ENCODE results near the gene RPS24.

Gene RPS24

DNA sequence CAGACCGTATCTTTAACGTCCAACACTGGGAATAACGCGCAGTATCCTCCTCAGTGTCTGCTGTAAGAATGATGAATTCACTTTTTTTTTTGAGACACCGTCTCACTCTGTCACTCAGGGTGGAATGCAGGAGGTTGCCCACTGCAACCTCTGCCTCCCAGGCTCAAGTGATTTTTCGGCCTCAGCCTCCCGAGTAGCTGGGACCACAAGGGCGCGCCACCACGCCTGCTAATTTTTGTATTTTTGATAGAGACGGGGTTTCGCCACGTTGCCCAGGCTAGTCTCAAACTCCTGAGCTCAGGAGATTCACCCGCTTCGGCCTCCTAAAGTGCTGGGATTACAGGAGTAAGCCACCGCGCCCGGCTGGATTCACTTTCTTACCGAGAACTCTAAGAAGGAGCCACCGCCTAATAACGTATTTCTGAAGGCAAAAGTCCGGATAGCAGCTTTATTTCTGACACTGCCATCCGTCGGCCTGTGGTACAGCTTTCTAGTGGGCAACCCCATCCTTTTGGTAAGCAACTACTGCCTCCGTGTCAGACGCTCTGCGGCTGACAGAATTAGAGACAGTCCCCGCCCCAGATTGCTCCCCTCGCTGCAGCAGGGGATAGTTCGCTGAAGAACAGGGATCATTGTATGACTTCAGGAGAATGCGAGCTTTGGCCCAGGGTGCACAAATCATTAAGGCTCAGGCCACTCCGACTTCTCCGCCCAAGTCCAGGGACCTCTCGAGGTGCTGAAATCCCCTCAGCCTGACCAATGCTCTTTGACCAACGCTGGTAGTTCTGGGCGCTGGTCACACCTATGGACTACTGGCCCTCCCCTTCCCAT is 5.0 kb upstream of the RPS24 start:
- peak; percentile 17 for DNase-seq

DNA sequence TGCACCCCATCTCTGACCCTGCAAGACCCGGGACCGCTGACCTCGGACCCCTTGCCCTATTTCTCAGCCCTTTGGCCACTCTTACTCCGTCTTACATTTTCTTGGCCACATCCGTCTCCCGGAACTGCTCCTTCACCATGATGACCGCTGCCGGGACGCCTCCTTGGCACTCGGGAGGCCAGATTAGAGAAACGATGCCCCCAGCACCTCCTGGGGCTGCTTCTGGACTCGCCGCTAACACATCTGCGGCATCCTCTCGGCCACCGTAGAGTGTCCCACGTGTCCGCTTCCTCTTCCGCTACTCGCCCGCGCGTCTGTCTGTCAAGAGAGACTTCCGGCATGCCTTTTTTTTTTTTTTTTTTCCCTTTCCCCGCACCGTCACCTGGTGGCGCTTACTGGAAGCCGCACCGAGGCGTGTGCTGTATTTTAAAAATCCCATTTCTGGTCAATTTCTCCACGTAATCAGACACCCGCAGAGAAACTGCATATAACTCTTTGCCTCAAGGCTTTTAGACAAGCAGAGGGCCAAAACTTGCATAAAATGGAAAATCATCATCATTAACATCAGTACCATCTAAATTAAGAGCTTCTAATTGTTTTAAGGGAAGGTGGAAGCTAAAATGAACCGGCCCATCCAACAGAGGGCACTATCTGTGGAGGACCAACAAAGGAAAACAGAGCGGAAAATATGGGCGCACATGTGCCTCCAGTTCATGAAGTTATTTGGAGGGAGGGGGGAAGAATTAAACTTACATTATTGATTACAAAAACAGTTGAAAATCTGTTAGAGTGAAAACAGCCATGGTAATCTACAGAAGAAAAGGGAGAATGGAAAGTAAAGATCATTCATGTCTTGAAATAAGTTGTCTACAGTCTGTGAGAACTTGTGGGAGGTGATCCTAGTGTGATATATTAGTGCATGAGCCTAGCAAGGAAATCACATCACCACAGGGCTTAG is 4.1 kb upstream of the RPS24 start, which contains the start of gene POLR3A:
TSS of gene POLR3A (minus strand) at position 247 of the 958 bp plus-strand sequence. CDS start at position 139, 108 bp downstream.
- peak; percentile 93 for DNase-seq

DNA sequence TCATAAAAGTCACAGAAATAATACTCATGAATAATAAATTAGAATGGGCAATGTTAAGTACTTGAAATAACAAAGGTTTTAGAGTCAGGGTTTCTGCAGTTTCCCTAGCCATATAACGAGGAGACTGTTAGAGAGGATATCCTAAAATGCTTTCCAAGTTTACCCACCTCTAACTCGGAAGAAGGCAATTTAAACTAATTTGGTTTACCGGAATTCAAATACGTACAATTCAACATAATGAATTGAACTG is 351 bp upstream of the RPS24 start:
- no peak for DNase-seq

DNA sequence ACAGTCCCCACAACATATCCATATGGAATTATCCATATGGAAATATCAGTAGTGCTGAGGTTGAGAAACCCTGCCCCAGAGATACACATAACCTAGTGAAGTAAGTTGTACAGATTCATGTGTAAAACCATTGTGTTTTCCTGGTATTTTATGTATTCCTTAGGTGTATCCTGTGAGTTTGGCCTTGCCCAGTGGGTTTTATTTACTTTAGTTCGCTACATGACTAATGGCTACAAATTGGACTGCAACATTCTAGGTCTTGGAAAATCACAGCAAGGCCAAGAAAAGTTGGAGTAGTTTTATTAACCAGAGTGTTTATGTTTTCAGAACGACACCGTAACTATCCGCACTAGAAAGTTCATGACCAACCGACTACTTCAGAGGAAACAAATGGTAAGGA is 1.4 kb downstream of the RPS24 start:
- DNase-seq, result no peak

DNA sequence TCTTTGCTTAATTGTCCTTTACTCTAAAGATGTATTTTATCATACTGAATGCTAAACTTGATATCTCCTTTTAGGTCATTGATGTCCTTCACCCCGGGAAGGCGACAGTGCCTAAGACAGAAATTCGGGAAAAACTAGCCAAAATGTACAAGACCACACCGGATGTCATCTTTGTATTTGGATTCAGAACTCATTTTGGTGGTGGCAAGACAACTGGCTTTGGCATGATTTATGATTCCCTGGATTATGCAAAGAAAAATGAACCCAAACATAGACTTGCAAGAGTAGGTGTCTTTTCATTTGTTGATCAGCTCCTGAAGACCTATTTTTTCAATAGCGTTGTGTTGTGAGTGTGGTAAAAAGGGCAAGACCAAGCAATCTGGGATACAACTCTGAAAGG is 1.8 kb downstream of the RPS24 start:
- DNase-seq, result no peak

DNA sequence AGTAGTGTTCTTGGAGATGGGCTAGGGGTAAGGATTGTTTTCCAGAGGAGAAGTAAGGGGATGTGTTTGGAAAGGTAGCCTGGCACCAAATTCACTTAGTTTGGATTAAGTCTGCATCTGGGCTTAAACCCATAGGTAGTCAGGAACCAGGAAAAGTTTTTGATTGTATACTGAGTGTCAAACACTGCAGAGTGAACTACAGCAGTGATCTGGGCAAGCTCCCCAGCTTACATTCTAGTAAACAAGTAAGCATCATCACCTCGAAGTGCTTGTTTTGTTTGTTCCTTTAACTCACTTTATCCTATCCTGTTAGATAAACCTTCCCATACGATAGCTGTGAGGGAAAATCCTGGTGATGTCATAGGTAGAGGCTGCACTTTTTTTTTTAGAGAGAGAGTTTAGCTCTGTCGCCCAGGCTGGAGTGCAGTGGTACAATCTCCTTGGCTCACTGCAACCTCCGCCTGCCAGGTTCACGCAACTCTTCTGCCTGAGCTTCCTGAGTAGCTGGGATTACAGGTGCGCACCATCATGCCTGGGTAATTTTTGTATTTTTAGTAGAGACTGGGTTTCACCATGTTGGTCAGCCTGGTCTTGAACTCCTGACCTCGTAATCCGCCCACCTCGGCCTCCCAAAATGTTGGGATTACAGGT is 2.4 kb downstream of the RPS24 start:
- DNase-seq, result no peak

DNA sequence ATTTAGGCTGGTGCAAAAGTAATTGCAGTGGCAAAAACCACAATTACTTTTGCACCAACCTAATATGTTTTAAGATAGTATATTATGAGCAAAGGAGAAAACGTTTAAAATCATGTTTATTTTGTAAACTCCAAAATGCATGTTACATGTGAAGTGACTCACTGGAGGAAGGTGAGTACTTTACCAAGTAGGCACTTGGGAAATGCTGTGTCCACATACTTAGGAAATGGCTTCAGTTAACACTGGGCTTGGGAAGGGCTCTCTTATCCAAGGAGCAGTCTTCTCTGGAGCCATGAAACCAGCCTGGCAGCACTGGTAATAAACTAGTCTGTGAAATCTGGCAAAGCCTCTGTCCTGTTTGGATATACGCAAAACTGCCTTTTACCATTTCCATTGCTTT is 4.4 kb downstream of the RPS24 start:
- no peak for DNase-seq

DNA sequence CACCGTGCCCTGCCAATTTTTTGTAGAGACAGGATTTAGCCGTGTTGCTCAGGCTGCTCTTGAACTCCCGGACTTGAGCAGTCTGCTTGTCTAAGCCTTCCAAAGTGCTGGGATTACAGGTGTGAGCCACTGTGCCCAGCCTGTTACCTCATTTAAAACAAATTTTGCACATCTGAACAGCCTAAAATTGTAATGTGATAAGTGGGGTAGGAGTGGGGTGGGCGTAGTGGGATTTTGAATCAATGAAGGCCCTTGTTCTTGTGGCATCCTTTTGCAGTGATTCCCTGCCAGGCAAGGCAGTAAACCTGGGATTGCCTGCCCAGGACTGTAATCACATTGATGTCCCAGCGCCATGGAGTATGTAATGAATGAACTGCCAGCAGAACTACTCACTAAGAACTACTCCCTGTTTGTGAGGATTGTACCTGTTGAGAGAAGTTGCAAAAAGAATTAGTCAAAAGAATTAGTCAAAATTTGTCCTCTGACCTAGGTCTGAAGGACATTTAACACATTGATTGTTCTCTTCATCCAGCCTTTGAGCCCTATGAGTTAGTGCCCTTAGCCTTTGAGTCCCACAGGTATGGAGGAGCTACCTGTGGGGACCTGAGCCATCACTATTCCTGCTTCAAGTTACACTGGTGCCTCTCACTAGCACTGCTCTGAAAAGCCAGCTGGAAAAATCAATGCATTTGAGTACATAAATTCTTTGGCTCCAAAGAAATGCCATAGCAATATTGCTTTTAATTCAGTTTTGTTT is 5.3 kb downstream of the RPS24 start:
- no peak for DNase-seq

DNA sequence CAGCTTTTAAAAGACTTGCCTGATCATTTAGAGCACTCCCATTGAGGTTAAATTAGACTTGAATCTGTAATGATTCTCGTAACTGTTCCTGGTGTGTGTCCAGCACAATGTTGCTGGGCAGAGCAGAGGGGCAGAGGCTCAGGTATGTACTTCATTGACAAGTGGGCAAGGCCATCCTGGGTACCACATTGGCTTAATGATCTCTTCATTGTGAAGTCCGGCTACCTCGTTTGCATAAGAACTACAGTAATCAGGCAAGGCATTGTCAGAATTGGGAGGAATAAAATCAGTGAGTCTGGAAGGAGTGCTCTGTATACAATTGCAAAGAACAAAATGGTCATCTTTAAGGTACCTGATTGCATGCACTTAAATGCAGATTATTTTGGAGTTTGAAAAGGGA is 6.1 kb downstream of the RPS24 start:
- no peak for DNase-seq

DNA sequence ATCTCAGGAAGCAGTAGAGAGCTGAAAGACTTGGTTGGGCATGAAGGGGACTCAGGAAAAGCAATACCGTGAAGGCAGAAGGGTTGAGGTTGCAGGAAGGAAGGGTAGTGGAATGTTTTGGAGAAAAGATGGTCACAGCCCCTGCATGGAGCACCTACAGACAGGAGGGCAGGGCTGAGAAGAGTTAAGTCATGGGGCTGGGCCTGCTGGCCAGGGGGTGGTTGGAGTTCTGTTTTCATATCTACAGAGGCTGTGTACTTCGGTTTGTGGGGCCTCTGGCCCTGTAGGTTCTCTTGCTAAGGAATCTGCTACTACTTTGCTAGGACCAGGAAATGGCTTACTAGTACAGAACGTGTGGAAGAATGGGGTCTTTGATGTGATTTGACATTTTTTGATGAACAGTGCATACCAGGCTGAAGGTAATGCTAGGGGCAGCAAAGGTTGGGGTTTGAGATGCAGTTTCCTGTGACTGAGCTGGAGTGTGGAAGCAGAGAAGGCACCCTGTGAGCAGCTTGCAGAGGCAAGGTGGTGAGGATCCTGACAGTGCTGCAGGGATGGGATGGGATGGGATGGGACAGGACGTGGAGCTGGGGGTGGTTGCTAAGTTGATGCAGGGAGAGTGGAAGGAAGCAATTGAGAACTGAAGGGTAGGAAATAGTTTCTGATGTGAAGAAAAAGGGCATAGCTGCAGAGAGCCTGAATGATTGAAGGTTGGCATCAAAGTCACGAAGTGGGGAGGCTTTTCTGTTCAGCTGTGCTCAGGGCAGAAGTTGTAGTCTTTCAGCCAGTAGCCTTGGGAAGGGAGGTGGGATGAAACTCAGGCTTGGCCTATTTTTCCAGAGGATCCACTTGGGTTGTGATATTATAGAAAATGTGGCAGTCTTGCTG is 7.8 kb downstream of the RPS24 start:
- no peak for DNase-seq

DNA sequence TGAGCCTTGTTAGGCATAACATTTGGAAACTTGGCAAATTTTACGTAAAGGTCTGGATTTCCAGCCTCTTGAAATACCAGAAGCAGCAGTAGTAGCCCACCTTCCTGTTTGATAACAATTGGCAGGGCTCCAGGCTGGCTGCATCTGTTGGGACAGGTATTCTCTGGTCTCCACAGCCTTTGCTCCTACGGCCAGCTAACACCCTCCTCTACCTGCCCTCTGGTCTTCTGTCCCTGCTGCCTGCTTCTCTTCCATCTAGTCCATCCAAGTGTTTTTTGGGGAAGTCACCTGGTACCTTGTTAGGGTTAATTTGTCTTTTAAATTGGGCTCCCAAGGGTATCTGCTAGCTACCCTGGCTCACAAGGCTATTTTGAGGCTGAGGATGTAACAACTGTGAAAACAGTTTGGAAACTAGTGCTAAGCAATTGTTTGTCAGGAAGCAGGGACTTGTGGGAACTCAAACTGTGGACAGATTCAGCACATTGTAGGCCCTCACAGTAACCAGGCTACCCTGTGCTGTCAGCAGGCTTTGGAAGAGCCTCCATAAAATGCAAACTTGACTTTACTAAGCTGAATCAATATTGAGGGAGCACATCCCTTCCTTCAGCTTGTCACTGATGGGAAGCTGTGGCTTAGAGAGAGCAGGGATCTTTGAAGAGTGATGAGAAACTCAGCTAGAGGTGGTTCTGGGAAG is 8.5 kb downstream of the RPS24 start:
- DNase-seq, result no peak

DNA sequence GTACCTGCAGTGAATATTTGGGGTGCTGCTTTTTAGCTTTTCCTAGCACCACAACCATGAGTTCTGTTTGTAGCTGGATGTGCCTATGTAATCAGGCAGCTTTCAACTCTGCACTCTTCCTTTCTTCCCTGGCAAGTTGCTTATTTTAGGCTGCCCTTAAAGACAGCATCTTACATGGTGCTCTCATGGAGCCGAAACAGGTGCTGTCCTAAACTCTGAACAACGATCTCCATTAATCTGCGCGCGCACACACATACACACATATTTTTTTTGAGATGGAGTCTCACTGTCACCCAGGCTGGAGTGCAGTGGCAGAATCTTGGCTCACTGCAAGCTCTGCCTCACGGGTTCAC is 9.1 kb downstream of the RPS24 start:
- DNase-seq, result no peak

DNA sequence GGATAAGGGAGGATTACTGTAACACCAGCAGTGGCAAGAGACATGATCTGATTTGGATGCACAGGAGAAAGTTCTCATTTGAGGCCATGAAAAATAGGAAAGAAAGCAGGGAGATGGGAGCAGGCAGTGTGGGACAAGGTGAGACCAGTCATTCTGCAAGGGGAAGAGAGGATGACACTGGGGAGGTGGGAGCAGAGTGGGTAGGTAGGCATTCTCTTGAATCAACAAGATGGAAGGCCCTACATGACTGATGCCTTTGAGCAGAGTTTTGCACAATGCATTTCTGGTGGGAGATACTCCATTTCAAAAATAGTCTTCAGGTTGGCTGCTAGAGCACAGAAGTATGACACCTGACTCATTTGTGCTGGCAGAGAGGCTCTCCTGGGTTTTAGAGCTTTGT is 10.5 kb downstream of the RPS24 start:
- no peak for DNase-seq

DNA sequence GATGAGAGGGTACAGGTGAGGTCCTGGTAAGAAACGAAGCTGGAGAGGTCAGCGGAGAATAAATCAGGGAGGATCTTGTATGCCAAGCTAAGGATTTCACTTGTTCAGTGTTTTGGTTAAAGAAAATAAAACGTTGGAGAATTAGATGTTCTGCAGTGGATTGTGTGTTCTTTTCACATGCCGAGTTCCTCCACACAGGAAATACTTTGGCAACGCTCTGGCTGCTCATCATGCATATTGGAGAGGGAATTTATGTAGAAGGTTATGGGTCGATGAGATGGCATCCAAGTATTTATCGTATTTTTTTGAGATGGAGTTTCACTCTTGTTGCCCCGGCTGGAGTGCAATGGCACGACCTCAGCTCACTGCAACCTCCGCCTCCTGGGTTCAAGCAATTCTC is 11.0 kb downstream of the RPS24 start:
- DNase-seq, result no peak

DNA sequence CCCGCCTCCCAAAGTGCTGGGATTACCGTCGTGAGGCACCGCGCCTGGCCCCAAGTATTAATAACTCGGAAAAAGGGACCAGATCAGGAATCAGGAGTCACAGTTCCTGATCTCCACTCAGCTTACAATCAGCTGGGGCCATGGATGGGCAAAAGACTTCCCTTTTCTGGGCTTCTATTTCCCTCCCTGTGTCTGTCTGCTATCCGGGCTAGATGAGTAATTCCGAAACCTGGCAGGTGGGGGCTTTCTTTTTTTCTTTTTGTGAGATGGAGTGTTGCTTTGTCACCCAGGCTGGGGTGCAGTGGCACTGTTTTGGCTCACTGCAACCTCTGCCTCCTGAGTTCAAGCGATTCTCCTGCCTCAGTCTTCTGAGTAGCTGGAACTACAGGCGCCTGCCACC is 11.6 kb downstream of the RPS24 start:
- no peak for DNase-seq

DNA sequence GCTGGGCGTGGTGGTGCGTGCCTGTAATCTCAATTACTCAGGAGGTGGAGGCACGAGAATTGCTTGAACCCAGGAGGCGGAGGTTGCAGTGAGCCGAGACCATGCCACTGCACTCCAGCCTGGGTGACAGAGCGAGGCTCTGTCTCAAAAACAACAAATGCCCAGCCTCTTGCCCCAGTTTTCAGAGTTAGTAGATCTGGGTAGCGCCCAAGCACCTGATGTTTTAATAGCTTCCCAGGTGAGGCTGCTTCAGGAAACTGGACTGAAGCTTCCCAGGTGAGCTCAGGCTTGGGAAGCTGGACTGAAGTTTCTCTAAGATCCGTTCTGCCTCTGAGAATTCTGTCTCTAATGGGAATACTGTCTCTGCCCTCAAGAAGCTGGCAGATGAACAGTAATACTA is 12.2 kb downstream of the RPS24 start:
- no peak for DNase-seq

DNA sequence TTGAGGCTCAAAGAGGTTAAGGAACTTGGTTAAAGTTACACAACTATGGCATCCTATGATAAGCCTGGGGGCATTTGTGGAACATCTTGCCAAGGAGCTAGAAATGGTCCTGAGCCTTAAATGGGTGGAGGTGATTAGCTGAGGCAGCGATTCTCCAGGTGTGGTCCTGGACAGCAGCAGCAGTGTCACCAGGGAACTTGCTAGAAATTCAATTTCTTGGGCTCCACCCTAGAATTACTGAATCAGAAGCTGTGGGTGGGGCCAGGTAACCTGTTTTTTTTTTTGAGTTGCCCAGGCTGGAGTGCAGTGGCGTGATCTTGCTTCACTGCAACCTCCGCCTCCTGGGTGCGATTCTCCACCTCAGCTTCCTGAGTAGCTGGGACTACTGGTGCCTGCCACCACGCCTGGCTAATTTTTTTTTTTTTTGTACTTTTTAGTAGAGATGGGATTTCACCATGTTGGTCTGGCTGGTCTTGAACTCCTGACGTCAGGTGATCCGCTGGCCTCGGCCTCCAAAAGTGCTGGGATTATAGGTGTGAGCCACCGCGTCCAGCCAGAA is 13.1 kb downstream of the RPS24 start:
- no peak for DNase-seq

DNA sequence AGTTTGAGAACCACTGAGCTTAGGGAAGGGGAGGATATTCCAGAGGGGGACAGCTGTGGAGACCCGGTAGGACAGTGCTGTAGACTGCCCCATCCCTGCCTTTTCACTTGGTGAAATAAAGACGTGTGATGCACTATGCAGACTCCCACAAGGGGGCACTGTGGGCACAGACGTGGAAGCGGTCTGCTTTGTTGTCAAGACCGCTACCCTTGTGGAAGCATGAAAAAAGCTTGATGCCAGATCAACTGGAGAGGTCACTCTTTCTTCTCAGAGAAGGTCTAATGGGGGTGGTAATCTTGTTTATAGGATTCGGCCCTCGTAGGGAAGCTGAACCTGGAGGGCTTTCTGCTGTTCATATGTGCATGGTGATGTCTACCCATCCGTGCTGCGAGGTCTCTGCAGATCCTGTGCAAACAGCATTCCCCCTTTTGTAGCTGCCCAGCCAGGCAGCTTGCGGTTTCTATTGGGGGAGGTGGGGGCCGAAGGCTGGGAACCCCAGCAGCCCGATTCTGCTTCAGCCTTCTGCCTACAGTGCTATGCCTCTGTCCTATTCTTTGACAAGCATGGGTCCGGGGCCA is 13.7 kb downstream of the RPS24 start:
- DNase-seq, result peak; percentile 87

DNA sequence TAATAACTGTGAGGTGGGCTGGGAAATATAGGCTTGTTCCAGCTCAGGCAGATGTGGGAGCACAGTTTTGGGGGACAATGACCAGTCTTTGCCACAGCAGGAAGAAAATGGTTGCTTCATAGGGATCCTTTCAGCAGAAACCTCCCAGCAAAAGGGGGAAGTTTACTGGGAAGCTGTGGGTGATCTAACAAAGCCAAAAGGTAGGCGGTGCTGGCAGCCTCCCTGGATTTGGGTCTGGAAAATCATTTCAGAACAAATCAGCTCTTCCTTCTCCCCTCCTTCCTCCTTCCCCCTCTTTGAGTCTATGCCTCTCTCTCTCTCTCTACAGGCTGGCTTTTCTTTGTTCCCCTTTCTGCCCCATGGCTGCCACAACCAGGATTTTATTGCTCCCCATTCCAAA is 16.2 kb downstream of the RPS24 start:
- DNase-seq, result no peak

DNA sequence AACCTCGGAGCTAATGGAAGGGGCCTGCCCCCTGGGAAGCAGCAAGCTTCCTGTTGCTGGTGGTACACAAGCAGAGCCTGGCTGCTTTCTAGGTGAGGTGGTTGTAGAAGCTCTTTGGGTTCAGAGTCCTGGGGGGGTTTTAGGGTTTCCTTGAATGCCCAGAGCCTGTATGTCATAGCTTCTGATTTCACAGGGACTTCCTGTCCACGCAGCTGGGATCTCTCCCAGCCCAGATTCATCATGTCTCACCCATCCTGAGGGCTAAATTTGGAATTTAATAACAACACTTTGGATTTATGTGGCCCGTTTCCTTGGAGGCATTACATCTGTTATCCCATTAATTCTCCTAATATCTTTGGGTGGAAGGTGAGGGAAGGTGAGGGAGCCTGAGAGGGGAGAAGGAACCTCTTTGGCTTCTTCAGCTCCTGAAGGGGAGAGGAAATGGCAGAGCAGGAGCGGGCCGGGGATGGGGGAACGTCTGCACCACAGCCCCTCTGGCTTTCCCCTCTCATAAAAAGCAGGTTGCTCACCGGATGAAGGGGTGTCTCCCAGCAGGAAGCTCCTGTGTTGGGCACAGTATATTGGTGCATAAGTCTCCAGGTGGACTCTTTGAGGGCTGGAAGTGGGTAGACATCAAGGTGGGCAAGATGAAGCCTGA is 19.7 kb downstream of the RPS24 start:
- DNase-seq, result no peak
